KG1 (cell line): Measurements from ENCODE around the gene WNT2B.
A peak's percentile ranks its signal among the peaks of the same experiment; 100 is the strongest.
"Not testable (repeated sequence)": the region's sequence is repeated elsewhere in the genome, so short reads cannot be mapped to it uniquely, and the experiment has no call there.

Experiments used
- DNase-seq: peaks from one replicate; lab custom pipeline; 2025; lab: John Stamatoyannopoulos, UW

Gene WNT2B

DNA sequence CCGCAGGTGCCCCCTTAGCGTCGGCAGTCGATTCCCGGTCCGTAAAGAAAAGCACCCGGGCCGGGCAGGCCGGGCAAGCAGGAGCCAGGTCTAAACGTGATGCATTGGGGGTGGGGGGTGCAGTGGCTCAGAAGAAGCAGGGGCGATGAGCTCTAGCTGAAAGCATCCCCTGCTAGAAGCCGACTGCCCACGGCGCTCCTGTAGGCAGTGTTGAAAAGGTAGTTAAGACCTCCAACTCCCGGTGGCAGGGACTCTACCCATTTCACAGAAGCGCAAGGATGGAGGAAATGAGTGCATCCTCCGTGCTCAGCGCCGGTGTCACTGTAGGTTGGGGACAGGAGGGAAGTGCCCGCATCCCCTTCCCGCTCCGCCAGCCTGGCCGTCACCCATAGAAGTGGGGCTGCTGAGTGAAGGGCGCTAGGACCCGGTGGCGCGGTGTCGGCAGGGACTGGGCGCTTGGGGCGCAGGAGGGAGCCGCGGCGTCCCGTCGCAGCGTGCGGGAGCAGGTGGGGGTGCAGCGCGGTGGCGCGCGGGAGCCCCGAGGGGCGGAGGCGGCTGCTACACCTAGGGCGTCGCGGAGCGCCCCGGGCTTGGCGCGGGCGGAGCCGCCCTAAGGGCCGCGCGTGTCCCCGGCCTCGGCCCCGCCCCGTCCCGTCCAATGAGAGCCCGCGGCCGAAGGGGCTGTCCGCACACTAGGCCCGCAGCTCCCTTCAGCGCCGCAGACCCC lies at the start of gene WNT2B:
WNT2B (plus strand) TSS at position 688 of the 727 bp plus-strand sequence. CDS start 298 bp downstream, outside the sequence.
- no peak for DNase-seq

DNA sequence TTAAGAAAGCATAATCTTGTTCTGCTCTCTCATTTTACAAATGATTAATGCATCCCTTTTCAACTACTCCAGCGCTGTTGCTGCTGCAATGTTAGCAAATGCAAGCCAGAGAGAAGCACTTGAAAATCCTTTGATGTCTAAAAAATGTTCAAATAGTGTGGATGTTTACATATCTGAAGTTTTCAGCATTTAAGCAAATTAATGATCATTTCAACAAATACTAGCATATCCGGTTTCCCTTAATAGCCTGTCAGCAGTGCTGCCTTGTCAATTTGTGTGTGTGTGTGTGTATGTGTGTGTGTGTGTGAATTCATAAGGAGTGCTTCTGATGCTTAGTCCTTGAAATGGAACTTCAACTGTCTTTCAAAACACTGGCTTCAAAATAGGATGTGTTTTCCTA lies 48.1 kb upstream of the WNT2B start:
- DNase-seq, result no peak

DNA sequence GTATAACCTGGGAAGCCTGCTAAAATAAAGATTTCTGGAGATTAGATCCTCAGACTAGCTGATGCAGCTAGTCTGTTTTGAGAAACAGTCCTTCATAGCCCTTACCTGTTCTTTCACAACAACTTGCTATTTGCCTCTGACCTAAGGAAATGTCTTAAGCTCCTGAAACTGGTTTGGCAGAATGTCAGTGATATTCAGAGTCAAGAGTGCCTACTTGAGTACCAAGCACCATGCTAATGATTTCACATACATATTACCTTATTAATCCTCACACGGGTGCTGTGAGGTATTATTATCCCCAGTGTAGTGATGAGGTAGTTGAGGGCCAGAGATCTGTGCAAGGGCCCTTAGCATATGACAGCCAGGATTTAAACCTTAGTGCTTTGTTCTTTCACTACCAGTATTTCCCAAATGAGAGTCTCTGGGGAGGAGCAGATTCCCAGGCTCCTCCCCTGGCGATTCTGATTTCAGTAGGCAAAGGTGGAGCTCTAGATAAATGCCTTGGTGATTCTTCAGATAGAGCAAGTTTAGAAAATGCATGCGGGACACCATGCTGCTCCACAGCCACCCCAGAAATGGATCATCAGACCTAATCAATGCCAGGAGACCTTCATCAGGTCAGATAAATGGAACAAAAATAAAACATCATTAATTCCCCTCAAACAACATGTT lies 47.4 kb upstream of the WNT2B start:
- DNase-seq, result no peak

DNA sequence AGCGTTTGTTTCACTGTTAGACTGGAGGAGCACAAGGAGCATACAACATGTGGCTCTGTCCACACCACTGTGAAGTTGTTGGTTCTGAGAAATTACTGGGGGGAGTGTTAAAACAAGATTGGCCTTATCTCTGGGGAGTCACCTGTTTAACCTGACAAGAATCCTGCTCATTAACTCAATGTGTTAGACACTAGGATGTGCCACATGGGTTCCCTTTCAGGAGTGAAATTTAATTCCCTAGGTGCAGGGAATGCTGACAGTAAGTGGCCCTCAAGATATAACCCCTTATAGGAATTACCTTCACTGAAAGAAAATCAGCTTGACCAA lies 45.8 kb upstream of the WNT2B start:
- no peak for DNase-seq

DNA sequence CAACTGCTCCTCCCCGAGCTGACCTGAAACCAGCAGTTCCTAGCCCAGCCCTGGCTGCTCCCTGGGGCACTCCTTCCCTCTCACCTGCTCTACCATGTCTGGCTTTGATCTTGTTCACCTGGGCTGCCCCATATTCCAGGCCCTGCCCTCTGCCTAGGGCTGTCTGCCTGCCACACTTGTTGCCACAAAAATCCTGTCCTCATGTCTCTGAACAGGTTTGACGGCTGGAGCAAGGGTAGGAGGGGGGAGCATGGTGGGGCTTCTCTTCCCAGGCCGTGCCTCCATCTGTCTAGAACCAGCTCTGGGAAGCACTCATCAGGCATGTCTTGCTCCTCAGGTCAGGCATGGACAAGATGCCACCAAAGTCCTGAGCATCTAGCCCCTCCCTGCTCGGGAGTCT lies 44.3 kb upstream of the WNT2B start:
- DNase-seq, result no peak

DNA sequence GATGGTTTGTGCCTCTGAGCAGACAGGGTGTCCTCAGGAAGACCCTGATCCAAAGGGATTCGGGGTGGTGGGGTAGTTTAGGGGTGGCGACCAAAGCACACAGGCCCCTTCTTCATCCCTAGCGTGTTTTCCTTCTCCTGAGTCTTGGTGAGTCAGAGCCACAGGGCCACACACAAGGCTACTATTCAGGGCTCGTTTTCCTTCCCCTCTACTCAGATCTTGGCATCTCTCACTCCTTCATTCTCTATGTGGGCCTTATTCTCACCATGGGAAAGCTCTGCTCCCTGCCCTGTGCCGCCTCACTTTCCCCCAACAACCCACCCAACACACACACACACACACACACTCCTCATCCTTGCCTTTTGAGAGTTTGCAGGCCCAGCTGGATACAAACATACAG lies 43.6 kb upstream of the WNT2B start:
- DNase-seq, result no peak

DNA sequence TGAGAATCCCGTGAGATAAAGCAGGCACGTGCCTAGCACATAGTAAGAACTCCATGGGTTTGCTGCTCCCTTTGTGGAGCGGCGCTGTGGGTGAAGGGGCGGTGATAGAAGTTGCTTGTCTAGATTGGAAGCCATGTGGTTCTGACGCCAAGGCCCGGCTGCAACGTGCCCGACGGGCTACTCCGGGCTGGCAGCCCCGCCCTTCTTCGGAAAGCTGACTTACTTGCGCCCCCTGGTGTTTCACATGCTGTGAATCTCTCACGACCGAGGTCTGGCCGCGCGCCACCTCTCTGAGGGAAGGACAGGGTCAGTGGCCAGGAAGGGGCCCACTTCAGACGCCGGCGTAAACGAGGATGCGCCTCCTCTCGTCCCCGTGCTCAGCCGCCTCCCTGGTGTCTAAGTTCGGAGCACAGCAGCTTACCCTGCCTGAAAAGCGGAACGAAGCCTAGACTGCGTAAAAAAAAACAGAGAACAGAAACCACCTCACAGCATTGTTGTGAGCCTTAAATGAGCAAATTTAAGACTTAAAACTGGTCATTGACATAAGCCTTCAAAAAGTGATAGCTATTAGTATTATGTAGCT lies 42.6 kb upstream of the WNT2B start:
- DNase-seq, result peak; percentile 67

DNA sequence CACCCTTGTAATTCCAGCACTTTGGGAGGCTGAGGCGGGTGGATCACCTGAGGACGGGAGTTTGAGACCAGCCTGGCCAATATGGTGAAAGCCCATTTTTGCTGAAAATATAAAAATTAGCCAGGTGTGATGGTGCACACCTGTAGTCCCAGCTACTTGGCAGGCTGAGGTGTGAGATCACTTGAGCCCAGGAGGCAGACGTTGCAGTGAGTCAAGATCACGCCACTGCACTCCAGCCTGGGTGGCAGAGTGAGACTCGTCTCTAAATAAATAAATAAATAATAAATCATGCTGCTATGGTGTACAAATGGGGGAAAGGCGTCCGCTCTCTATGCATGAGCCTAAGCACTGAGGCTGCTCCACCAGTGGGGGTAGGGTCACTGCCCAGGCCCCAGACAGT lies 38.4 kb upstream of the WNT2B start:
- not testable (repeated sequence) for DNase-seq

DNA sequence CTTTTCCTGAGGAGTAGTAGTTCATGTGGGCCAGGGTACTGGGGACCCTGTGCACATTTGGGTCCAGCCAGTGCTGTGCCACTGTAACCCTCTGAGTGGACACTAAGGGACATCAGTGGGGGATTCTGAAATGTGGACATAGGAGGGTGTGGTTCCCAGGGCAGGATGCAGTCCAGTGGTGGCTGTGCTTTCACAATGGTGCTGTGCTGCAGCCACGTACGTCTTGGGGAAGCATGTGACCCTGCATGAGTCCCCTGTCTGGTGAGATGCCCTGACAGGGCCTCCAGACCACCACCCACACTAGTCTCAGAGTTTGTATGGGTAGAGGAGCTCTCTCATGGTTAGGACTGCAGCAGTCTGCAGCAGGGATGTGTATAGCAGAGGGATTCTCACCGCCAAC lies 37.8 kb upstream of the WNT2B start:
- DNase-seq, result no peak

DNA sequence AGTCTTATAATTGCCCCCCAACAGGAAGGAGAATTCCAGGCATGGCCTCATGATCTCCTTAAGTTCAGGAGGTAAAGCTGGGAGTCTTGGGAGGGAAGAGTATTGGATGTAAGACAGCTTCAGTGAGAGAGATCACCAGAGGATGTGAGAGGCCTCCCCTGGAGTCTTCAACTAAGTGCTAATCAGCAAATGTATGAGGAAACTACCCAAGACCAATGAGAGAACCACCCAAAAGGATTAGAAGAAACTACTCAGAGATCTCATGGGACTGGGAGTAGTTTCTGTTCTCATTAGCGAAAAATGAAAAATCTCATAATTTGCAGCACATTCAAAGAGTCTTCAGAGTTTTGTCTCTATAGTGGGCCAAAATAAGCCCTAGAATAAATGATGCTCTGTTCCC lies 36.6 kb upstream of the WNT2B start:
- no peak for DNase-seq

DNA sequence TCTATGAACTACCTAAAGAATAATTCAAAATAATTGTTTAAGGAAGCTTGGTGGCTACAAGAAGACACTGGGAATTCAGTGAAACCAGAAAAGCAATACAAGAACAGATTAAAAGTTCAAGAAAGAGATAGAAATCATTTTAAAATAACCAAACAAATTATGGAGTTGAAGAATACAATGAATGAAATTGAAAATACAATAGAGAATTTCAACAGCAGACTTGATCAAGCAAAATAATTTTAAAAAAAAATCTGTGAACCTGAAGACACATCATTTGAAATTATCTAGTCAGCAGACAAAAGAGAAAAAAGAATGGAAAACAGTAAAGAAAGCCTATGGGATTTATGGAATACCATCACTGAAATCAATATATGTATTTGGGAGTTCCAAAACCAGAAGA lies 31.2 kb upstream of the WNT2B start:
- no peak for DNase-seq

DNA sequence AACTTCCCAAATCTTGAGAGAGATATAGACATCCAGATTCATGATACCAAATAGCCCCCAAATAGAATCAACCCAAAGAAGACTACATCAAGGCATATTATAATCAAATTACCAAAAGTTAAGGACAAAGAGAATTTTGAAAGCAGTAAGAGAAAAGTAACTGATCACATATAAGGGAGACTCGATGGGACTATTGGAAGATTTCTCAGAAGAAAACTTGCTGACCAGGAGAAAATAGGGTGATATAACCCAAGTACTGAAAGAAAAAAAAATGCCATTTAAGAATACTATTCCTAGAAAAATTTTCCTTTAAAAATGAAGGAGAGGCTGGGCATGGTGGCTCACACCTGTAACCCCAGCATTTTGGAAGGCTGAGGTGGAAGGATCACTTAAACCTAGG lies 30.5 kb upstream of the WNT2B start:
- no peak for DNase-seq

DNA sequence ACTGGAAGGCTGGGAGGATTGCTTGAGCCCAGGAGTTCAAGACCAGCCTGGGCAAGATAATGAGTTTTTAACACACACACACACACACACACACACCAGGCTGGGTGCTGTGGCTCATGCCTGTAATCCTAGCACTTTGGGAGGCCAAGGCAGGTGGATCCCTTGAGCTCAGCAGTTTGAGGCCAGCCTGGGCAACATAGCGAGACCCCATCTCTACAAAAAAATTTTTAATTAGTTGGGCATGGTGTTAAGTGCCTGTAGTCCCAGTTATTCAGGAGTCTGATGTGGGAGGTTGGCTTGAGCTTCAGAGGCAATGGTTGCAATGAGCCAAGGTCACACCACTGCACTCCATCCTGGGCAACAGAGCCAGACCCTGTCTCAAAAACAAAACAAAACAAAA lies 22.7 kb upstream of the WNT2B start:
- DNase-seq, result not testable (repeated sequence)

DNA sequence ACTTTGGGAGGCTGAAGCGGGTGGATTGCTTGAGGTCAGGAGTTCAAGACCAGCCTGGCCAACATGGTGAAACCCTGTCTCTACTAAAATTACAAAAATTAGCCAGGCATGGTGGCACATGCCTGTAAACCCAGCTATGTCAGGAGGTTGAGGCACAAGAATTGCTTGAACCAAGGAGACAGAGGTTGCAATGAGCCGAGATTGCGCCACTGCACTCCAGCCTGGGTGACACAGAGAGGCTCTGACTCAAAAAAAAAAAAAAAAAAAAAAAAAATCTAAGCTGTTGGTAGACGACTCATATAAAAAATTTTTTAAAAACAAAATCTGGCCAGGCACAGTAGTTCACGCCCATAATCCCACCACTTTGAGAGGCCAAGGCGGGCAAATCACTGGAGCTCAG lies 21.1 kb upstream of the WNT2B start:
- DNase-seq, result not testable (repeated sequence)

DNA sequence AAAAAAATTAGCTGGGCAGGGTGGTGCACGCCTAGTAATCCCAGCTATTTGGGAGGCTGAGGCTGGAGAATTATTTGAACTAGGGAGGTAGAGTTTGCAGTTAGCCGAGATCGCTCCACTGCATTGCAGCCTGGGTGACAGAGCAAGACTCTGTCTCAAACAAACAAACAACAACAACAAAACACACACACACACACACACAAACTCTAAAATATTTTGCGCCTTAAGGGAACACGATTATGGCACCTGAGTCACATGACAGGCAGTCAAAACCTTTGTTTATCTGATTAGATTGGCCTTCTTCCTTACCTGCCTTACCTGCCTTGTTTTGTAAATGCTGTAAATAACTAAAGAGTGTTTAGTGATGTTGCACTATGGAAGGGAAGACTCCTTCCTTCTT lies 20.6 kb upstream of the WNT2B start:
- no peak for DNase-seq

DNA sequence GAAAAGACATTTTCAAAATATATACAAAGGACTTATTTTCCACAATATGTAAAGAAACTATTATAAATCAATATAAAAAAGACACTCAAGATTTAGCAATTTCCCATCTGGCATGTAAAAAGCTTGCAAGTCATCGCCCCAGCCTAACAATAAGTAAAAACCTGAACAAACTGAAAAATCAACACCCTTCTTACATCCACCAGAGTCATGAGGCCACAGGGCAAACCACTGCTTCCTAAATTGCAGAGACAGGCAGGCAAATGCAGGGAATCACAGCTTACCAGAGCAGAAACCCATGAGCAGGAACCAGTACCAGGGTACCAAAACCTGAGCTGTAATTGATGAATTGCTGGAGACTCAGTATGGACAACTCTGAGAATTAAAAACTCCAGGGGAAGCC lies 16.7 kb upstream of the WNT2B start:
- DNase-seq, result no peak

DNA sequence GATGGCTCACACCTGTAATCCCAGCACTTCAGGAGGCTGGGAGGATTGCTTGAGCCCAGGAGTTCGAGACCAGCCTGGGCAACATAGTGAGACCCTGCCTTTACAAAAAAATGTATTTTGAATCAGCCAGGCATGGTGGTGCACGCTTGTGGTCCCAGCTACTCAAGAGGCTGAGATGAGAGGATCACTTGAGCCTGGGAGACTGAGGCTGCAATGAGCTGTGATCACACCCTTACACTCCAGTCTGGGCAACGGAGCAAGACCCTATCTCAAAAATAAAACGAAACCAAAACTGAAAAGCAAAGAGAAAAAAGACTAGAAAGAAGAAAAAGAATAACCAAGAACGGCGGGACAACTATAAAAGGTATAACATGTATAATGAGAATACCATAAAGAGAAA lies 15.4 kb upstream of the WNT2B start:
- DNase-seq, result no peak

DNA sequence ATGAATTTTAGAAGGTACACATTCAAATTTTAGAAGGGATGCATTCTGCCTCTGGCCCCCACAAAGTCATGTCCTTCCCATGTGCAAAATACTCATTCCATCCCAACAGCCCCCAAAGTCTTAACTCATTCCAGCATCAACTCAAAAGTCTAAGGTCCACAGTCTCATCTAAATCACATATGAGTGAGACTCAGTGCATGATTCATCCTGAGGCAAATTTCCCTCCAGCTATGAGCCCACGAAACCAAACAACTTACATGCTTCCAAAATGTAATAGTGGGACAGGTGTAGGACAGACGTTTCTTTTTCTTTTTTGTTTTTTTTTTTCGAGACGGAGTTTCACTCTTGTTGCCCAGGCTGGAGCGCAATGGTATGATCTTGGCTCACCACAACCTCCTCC lies 12.5 kb upstream of the WNT2B start:
- DNase-seq, result no peak

DNA sequence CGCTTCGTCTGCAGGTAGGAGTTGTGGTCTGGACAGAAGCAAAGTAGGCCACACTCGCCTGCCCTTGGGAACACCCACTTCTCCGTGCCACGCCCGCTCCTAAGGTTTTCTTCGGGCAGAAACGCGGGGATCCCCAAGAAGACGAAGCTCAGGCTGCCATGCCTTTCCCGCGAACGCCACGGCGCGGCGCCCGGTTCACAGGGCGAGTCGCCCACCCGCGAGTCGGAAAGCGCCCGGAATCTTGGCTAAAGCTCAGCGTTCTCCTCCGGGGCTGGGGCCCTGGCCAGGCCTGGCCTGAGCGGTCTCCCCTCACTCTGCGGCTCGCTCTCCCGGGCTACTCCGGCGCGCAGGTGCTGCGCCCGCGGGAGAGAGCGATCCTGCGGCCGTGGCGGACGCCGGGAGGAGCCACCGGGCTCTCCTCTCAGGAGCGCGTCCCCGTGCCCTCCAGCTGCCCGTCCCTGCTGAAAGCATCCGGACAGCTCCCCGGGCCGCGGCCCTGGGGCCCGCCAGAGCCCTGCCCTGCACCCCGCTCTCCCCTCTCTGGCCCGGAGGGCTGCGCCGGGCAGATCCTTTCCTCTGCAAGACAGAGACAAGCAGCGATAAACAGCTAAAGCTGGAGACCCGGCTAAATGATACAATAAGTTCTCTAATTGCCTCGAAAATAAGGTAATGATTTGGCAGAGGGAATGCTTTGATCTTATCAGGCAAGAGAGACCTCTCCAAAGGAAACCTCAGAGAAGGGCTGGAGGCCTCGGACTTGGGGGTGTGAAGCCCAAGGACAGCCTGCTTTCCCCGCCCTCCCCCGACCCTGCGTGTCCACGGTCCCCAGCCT lies 6.7 kb upstream of the WNT2B start:
- peak; percentile 39 for DNase-seq

DNA sequence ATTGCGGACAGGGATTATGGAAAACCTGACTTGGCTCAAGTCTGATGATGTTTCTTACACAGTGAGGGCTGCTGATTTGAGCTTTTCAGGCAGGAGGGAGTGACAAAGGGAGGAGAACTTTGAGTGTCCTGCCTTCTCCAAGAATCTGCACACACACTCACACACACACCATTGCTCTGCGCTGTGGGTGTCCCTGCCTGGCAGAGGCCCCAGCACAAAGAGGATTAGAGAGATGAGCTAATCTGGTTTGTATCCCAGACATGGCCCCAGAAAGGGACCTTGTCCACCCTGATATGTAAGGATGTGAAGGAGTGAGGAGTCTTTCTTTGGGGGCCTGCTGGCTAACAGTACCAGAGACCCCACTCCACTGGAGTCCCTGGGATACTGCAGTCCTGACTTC lies 5.9 kb upstream of the WNT2B start:
- DNase-seq, result no peak

DNA sequence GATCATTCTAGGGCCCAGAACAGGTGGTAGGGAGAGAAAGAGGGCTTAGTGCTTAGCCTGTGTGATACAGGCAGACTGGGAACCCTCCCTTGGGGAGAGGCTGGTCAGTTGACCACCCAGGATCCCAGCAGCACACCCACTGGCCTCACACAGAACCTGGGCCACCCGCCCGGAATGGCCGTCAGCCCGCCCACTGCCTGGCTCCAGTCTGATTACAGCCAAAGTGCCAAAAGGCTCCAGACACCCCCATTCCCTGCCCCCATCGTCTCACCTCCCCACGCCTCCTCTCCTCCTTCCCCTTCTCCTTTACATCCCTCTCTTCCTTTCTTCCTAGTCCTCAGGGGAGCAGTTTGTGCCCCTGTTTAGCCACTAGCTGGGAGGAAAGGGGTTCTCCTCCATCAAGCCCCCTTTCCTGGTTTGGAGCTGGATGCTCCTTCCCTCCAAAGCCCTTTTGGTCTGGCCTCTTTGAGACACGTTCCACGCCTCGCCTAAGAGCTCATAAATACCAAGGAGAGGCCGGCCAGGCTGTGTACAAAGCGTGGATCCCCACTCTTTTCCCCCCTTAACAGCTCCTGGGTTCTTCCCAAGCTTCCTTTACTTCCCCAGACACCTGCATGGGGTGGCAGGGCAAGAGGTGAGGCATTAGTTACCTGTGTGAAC lies 4.6 kb upstream of the WNT2B start:
- no peak for DNase-seq
